NCI-H1092 treated with DMSO at 0.1 percent for 48 hours (cell line): ENCODE measurements around the gene IL36B.

Experiments
- DNase-seq: peaks from one replicate; lab custom pipeline; 2025; lab: John Stamatoyannopoulos, UW

IL36B gene

GRCh38 chr2:113009622-113010021, 43.0 kb downstream of the IL36B start:
- DNase-seq: no peak

GRCh38 chr2:113007250-113007649, 45.4 kb downstream of the IL36B start:
- DNase-seq: no peak

- no peak for DNase-seq
Observed at GRCh38 chr2:113005030-113005509, 47.6 kb downstream of the IL36B start, which contains the start of gene IL36A. TSS of gene IL36A (plus strand) at chr2:113005459. CDS start at chr2:113005872, 413 bp downstream.

- no peak for DNase-seq
Observed at GRCh38 chr2:113002677-113003076, 50.0 kb downstream of the IL36B start.

- no peak for DNase-seq
Observed at GRCh38 chr2:113000436-113000835, 52.2 kb downstream of the IL36B start.

GRCh38 chr2:112997151-112997550, 55.5 kb downstream of the IL36B start:
- no peak for DNase-seq

GRCh38 chr2:112996635-112997034, 56.0 kb downstream of the IL36B start:
- DNase-seq: no peak

- DNase-seq: no peak
Observed at GRCh38 chr2:112995346-112995920, 57.2 kb downstream of the IL36B start.

GRCh38 chr2:112994648-112995047, 58.0 kb downstream of the IL36B start:
- no peak for DNase-seq

- no peak for DNase-seq
Observed at GRCh38 chr2:112993831-112994230, 58.8 kb downstream of the IL36B start.

- DNase-seq: no peak
Observed at GRCh38 chr2:112989611-112990010, 63.1 kb downstream of the IL36B start.

- no peak for DNase-seq
Observed at GRCh38 chr2:112985090-112985489, 67.6 kb downstream of the IL36B start.

GRCh38 chr2:112980537-112980936, 72.1 kb downstream of the IL36B start:
- DNase-seq: no peak

GRCh38 chr2:112979731-112980130, 72.9 kb downstream of the IL36B start:
- DNase-seq: no peak

GRCh38 chr2:112977559-112978056, 75.1 kb downstream of the IL36B start, which contains the start of gene IL36G:
TSS of gene IL36G (plus strand) at chr2:112978006. CDS start at chr2:112978639, 633 bp downstream.
- no peak for DNase-seq
